CD4-positive, alpha-beta T cell treated with Interferon alpha-2 for 1 hour (primary cell): ENCODE measurements around the gene S100P.
"Not testable (repeated sequence)": the region's sequence is repeated elsewhere in the genome, so short reads cannot be mapped to it uniquely, and the experiment has no call there.

Source experiments
- DNase-seq, 2 donors: peaks; one replicate each; pipeline ENCODE4 v3.0.0-alpha.2; 2020 to 2022

The S100P gene

DNA sequence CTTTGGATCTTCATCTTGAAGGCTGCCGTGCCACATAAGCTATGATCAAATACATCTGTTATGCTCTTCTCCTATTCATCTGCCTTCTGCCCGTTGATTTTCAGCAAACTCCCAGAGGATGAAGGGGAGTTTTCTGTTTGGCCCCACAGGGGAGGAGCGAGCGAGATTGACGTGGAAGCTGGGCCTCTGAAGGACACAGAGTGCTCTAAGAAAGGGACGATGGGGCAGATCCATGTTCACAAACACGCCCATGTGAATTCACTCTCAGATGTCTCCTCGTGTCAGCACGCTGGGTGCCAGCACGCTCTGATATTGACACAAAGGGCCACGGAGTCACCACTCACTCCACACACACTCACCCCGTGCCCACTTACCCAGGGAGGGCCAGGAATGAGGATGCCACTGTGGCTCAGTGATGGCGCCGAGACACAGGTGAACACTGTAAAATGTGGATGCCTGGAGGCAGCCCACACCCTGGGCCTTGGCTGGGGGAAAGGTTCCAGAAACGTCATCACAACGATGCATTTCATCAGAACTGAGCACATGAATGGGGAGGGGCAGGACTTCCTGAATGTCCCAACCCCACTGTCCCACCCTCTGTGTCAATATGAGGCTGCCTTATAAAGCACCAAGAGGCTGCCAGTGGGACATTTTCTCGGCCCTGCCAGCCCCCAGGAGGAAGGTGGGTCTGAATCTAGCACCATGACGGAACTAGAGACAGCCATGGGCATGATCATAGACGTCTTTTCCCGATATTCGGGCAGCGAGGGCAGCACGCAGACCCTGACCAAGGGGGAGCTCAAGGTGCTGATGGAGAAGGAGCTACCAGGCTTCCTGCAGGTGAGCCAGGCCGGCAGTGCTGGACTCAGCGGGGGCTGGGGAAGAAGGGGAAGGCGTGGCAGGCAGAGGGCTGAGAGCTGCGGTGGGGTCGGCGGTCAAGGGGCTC is at the start of gene S100P:
S100P (plus strand) TSS at position 648 of the 946 bp plus-strand sequence; CDS start at position 703, 55 bp downstream.
- no peak for DNase-seq

DNA sequence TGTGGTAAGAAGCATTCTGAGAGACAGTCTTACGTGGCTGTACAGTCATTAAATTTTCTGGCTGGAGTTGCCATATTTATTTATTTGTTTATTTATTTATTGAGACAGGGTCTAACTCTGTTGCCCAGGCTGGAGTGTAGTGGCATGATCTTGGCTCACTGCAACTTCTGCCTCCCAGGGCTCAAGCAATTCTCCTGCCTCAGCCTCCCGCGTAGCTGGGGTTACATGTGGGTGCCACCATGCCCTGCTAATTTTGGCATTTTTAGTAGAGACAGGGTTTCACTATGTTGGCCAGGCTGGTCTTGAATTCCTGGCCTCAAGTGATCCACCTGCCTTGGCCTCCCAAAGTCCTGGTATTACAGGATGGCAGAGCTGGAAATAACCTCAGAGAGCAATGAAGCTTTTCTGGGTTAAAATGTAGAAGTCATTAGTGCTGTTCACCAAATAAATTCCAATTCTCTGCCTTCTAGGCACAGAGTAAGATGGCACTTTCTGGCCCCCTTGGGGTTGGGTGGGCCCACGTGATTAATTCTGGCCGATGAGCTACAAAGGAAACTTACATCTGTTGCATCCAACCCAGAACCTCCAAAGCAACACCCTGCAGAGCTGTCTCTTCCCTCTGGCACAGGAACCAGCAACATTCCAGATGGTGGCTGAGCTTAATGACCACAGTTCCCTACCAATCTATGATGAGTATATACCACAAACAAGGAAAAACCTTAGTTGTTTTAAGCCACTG is 48.7 kb upstream of the S100P start:
- no peak for DNase-seq

DNA sequence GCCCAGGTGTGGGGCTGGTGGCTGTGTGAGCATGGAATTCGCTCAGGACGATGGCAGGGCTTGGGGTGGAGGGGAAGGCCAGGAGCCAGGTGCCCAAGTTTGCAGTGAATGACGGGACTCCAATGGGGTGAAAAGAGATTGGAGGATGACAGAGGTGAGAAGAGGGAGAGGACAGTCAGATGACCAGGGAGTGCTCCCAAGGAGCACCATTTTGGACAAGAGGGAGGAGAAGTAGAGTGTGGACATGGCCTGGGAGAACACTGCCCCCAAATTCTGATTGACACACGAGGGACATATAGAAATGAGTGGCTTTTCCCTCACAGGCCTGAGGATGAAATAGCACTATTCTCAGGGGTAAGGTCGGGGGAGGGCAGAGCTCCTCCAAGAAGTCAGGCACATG is 46.5 kb upstream of the S100P start:
- DNase-seq: no peak

DNA sequence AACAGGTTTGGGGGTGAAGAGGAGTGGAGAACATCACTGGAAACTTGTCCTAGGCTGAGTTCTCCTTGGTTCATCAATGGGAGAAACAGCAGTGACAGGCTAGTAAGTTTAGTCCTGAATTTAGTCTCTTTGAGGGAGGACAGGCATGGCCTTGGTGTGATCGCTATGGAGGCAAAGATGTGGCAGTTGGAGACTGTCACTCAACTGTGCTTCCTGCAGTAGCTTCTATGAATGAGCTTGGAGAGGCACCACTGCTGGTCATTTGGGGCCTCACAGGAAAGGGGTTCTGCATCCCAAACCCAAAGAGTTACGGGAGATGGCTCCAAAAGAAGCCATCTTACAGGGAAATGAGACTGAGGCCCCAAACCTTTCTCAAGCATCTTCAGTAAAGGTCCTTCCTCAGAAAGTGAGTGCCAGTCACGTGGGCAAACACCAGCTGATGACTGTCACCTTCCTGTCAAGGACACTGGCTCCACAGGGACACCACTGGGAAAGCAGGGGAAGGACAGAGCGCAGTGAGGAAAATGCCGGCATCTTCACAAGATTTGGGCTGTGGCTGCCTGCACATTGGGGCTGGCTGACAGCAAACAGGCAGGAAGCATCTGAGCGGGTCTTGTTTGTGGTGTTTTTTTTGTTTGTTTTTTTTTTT is 46.0 kb upstream of the S100P start:
- no peak for DNase-seq

DNA sequence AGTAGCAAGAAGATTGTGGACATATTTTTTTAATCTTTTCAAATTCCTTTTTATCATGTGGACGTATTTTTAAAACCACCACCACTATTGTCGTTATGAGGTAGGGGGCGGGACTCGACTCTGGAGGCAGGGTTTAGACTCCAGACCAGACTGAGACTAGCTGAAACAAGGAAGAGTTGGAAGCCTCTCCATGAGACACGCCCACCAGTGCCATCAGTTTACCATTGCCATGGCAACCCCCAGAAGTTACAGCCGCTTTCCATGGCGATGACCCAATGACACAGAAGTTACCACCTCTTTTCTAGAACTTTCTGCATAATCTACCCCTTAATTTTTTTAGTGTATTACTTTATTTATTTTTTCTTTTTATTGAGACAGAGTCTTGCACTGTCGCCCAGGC is 44.5 kb upstream of the S100P start:
- no peak for DNase-seq

DNA sequence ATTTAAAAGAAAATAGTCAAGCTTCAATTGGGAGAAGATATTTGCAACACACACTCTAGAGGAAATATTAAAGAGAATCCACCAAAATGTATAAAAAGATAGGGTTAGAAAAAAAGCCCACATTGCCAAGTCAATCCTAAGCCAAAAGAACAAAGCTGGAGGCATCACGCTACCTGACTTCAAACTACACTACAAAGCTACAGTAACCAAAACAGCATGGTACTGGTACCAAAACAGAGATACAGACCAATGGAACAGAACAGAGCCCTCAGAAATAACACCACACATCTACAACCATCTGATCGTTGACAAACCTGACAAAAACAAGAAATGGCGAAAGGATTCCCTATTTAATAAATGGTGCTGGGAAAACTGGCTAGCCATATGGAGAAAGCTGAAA is 39.5 kb upstream of the S100P start:
- DNase-seq: not testable (repeated sequence)

DNA sequence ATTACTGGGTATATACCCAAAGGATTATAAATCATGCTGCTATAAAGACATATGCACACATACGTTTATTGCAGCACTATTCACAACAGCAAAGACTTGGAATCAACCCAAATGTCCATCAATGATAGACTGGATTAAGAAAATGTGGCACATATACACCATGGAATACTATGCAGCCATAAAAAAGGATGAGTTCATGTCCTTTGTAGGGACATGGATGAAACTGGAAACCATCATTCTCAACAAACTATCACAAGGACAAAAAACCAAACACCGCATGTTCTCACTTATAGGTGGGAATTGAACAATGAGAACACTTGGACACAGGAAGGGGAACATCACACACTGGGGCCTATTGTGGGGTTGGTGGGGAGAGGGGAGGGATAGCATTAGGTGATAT is 38.4 kb upstream of the S100P start:
- not testable (repeated sequence) for DNase-seq

DNA sequence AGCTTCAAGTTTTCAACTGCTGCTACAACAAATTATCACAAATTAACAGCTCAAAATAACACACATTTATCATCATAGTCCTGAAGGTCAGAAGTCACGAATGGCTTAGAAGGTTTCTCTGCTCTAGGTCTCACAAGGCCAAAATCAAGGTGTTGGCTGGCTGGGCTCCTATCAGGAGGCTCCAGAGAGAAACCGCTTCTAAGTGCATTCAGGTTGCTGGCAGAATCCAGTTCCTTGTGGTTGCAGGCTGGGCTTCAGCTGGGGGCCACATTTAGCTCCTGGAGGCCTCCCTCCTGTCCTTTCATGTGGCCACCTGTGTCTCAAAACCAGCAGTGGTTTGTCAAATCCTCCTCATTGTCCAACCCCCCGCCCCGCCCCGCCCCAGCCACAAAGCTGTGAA is 37.8 kb upstream of the S100P start:
- DNase-seq: no peak

DNA sequence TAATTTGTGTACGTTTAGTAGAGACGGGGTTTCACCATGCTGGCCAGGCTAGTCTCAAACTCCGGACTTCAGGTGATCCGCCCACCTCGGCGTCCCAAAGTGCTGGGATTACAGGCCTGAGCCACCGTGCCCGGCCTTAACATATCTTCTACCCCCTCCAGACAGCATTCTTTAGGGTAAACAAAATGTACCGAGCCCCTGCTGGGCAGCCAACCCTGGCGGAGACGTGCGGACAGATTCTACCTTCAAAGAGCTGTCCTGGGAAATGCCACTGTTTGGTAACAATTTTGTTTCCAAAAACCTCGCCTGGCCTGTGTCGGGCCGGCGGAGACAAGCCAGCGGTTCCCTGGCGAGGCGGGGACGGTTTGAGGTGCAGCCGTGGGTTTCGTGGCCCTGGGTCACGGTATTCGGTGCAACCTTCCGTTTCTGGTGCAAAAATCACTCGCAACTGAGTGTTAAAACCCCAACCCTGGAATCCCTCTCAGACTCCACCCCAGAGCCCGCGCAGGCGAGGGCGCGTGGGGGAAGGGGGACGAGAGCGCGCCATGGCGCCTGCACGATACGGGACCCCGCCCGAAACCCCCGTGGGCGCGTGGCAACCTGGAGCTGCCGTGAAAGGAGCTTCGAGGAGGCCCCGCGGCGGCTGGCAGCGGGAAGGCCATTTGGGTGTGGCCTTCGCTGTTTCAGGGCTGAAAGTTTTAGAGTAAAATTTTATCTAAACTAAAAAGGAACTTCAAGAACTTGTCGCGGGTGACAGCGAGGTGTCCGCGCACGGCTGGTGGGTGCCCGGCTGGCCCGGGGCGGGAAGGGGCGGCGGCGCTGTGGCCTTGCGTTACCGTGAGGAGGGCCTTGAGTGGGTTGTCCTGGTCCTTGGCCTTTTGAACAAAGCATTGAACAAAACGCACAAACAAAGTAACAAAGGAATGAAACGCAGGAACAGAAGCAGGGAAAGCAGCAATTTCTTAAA is 36.2 kb upstream of the S100P start:
- no peak for DNase-seq

DNA sequence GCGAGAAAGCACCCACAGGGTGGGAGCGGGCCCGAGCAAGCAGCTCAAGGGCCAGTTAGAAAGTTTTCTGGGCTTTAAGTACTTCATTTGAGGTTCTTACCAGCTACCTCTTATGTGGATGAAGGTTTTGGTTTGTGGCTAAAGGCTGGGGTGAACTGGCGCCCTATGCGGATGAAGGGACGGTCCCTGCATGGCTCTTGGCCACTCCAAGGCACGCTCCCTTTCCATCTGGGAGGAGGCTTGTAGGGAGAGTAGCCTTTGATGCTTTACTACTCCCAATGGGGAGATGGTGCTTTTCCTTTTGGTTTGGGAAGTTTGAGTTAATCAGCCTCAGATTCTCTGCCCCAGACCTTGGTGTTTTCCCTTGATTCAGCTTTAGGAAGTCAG is 35.5 kb upstream of the S100P start:
- DNase-seq: no peak

DNA sequence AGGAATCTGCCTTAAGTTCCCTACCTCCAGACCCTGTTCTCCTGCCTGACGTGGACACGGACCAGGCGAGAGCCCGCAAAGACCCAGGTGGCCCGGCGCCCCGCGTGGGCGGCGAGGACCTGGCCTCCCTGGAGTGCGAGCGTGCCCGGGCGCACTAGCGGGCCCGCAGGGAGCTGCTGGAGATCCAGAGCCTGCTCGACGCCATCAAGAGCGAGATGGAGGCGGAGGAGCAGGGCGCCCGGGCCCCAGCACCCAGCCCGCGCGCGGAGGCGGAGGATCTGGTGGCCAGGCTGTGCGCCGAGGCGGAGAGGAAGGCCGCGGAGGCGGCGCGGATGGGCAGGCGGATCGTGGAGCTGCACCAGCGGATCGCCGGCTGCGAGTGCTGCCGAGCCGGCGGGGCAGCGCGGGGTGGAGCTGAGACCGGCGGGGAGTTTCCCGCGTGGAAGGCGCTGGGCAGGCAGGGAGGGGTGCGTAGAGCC is 35.0 kb upstream of the S100P start:
- DNase-seq: peak; percentile 43 to 70

DNA sequence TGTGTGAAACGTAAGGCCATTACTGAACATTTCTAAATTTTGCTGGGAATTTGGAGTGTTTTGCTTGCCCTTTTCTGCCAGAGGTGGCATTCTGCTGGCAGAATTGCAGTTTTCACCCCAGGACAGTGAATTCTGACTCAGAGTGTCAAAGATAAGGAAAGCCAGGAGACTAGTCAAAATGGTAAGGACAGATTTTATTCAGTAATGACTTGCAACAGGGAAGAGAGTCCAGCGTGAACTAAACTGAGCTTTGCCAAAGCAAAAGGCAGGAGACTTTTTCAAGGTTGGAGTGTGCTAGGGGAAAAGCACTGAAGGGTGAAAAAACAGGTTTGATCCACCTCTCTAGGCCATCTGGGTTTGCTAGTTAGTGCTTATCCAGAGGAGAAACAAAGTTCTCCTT is 33.8 kb upstream of the S100P start:
- no peak for DNase-seq

DNA sequence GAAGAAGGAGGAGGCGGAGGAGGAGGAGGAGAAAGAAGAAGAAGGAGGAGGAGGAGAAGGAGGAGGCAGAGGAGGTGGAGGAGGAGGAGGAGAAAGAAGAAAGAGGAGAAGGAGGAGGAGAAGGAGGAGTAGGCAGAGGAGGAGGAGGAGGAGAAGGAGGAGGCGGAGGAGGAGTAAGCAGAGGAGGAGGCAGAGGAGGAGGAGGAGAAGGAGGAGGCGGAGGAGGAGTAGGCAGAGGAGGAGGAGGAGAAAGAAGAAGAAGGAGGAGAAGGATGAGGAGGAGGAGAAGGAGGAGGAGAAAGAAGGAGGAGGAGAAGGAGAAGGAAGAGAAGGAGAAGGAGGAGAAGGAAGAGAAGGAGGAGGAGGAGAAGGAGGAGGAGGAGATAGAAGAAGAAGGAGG is 33.2 kb upstream of the S100P start:
- DNase-seq: no peak

DNA sequence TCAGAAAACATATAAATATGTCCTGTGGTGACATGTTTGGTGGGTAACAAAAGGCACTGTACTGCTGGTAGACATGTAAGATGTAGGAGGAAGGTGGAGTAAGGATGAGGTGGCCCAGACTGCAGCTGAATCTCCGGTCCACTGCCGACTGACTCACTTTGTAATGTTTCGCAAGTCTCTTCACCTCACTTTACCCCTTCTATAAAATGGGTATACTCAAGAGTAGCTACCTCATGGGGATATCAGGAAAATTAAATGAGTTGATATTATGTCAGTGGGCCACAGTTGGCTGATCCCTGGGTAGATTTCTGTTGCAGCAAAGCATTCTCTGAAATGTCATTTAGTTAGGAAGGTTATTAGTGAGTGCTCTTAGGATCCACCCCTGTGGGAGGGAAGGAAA is 31.1 kb upstream of the S100P start:
- no peak for DNase-seq

DNA sequence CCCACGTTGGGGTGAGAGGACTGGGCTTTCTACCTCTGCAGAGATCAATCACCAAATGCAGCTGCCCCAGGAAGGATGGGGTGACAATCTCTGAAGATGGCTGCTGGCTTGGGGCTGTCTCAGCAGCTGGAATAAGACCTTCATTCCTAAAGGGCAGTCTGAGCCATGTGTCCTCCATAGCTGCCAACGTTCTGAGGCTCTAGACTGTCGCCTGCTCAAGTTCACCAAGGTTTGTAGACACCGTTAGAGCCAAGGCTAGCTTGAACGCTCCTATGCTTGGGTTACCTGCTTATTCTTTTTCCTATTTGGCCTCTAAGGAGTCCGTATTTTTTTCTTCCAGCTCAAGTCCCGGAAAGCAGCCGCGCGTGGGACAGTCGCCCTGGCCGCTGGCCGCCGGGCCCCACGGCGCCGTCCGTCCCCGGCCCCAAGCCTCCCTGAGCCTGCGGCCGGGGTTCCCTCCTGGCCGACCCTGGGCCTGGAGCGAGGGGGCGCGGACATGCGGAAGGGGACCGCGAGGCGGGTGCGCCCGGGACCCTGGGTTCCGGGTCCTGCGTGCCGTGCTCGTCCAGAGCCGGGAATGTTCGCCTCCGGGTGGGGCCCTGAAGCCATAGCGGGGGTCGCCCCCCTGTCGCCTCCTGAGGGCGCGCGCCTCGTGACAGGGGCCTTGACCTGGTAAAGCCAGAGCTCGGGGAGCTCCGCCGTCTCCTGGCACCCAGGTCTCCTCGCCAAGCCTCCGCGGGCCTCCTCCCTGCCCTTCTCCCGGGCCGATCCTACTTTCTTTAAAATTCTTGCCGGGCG is 29.9 kb upstream of the S100P start:
- DNase-seq: no peak

DNA sequence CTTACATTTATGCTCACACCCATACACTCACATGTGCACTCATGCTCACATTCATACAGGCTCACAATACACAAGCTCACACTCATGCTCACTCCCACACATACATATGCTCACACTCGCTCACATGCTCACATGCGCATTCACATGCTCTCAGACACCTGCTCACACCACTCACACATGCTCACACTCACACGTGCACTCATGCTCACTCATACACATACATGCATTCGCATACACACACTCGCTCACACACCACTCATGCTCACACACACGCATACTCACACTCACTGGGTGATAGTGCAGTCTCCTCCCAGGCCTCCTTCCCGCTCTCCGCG is 28.4 kb upstream of the S100P start:
- DNase-seq: no peak

DNA sequence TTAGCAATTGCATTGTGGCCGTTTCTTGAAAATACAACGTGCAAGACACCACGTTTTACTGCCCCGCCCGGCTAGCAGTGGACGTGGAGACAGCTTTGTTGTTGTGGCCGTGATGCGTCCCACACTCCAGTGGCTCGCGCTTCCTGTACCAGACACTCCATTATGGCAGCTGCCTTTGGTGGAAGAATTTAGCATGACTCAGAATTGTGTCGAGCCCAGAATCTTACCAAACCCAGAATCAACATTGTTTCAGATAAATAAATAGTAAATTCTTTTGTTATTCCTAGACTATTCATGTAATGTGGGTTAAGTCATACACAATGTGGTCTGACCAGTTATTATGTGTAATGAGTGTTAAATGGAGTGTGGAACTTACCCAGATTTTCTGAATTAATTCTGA is 25.3 kb upstream of the S100P start:
- no peak for DNase-seq

DNA sequence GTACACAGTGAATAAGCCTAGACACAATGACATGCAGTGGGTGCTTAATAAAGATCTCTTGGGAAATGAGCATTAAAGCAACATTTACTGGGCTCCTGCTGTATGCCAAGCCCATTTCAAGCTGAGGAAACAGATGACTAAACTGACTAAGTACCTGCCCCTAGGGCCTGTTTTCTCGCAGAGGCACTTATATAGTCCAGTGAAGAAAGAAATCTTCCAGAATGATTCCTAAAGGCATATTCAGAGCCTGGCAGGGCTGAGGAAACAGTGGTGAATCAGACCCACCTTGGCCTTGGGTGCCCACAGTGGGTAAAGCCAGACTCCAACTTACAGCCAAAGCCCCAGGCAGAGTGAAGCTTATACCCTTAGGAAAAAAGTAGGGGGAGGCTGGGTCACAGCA is 22.0 kb upstream of the S100P start:
- no peak for DNase-seq

DNA sequence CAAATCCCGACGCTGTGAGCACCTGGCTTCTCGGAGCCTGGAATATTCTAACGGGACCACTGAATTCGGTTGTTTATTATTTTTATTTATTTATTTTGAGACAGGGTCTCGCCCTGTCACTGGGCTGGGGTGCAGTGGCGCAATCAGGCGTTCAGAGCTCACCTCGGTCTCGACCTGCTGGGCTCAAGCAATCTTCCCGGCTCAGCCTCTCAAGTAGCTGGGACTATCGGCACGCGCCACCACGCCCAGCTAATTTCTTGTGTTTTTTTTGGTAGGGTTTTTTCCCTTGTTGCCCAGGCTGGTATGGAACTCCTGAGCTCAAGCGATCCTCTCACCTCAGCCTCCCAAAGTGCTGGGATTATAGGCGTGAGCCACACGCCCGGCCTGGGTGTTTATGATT is 21.5 kb upstream of the S100P start:
- DNase-seq: no peak

DNA sequence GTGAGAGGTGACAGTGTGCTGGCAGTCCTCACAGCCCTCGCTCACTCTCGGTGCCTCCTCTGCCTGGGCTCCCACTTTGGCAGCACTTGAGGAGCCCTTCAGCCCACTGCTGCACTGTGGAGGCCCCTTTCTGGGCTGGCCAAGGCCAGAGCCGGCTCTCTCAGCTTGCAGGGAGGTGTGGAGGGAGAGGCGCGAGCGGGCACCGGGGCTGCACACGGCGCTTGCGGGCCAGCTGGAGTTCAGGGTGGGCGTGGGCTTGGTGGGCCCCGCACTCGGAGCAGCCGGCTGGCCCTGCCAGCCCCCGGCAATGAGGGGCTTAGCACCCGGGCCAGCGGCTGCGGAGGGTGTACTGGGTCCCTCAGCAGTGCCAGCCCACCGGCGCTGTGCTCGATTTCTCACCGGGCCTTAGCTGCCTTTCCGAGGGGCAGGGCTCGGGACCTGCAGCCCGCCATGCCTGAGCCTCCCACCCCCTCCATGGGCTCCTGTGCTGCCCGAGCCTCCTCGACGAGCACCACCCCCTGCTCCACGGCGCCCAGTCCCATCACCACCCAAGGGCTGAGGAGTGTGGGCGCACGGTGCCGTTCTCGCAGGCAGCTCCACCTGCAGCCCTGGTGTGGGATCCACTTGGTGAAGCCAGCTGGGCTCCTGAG is 21.0 kb upstream of the S100P start:
- DNase-seq: not testable (repeated sequence)

DNA sequence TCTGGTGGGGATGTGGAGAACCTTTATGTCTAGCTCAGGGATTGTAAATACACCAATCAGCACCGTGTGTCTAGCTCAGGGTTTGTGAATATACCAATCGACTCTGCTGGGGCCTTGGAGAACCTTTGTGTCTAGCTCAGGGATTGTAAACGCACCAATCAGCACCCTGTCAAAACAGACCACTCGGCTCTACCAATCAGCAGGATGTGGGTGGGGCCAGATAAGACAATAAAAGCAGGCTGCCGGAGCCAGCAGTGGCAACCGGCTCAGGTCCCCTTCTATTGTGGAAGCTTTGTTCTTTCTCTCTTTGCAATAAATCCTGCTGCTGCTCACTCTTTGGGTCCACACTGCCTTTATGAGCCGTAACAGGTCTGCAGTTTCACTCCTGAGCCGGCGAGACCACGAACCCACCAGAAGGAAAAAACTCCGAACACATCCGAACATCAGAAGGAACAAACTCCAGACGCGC is 20.5 kb upstream of the S100P start:
- peak; percentile 69 to 75 for DNase-seq
